ENCODE results near the gene DBF4B.

Gene DBF4B

DNA sequence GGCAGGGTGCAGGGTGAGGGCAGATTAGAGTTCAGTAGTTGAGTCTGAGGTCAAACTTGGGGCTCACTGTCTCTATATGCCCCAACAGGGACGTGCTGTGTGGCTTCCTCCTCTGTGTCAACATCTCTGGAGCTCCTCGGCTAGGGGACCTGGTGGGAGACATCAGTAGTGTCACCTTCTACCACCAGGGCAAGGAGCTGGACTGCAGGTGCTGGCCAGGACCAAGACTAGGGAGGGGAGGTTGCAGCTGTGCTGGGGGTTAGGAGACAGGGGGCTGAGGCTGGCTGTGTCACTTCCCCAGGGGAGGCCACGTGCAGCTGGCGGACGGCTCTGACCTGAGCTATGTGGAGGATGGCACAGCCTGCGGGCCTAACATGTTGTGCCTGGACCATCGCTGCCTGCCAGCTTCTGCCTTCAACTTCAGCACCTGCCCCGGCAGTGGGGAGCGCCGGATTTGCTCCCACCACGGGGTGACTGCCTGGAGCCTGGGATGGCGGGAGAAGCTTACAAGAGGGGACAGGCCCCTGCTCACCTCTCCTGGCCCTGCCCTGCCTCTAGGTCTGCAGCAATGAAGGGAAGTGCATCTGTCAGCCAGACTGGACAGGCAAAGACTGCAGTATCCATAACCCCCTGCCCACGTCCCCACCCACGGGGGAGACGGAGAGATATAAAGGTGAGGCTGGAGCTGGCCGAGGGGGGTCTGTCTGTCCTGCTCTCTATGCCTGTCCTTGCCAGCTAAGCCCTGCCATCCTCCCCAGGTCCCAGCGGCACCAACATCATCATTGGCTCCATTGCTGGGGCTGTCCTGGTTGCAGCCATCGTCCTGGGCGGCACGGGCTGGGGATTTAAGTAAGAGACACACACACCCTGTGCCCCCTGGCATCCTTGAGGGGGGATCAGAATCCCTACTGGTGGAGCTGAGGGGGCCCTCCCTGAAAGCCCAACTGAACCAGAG is 69.2 kb downstream of the DBF4B start:
- no peak for DNase-seq (ENCODE audit: low spot score)

DNA sequence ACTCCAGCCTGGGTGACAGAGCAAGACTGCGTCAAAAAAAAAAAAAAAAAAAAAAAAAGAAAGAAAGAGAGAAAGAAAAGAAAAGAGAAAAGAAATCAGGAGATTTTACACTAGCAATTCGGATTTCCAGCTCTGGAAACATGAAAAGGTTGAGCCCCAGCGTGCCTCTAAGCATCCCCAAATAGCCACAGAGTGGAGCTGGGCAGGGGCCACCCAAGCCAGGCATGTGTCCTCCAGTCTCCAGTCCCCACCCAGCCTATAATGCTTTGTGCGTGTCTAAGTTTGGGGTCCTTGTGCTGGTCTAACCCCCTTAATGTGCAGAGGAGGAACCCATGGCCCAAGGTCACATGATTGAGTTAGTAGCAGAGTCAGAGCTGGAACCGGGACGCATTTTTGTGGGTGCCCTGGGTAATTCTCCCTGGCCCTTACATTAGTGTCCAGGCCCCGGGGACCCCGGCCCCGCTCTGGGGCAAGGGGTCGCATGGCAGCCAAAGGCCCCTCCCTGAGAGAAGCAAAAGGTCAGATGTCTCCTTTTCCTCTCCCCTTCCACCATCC is 70.3 kb downstream of the DBF4B start:
- no peak for DNase-seq (ENCODE audit: low spot score)

DNA sequence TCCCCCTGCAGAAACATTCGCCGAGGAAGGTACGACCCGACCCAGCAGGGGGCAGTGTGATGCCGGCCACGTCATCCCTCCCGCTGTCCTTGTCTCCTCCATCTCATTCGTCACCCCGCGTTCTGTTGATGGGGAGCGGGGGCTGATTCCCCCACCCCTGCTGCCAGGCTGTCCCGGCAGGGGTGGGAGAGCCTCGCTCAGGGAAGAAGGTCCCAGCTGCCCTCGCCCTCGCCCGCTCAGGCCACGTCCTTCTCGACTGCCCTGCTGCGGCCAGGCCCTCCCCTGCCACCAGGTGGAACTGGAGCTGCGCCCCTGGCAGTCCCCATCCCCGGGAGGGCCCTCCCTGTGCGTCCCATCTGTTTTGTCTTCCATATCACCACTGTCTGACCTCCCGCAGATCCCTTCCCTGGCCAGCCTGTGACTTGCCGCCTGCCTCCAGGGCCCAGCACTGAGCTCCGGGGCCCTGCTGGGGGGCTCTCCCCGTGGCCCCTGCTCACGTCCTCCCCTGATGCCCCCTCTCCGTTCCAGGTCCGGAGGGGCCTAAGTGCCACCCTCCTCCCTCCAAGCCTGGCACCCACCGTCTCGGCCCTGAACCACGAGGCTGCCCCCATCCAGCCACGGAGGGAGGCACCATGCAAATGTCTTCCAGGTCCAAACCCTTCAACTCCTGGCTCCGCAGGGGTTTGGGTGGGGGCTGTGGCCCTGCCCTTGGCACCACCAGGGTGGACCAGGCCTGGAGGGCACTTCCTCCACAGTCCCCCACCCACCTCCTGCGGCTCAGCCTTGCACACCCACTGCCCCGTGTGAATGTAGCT is 71.0 kb downstream of the DBF4B start:
- DNase-seq (ENCODE audit: low spot score) = peak; percentile 94

DNA sequence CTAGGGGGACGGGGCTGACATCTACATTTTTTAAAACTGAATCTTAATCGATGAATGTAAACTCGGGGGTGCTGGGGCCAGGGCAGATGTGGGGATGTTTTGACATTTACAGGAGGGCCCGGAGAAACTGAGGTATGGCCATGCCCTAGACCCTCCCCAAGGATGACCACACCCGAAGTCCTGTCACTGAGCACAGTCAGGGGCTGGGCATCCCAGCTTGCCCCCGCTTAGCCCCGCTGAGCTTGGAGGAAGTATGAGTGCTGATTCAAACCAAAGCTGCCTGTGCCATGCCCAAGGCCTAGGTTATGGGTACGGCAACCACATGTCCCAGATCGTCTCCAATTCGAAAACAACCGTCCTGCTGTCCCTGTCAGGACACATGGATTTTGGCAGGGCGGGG is 71.7 kb downstream of the DBF4B start:
- no peak for DNase-seq (ENCODE audit: low spot score)

DNA sequence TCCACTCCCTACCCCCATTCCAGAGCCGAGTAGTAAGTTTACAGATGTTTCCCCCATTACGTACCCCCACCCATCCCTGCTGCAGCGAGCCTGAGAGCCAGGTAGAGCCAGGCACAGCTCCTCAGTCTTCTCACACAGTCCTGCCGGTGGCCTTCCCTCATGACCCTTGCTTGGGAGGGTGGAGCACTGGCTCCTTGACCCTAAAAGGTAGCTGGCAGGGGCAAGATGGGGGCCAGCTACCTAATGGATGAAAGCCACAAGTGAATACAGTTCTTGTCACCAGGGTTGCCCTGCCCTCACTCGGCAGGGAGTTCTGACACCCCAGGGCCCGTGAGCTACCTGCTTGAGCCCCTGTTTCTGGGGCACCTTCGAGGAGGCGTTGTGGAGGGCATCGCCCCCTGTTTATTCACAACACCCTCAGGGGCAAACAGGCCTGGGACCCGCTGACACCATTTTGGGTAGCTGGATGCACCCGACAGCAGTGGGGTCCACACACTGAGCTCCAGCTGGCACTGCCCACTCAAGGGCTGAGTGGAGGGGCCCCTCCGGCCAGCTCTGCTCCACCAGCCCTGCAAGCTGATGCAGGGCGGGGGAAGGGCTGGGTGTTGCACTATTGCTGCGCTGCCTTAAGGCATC is 72.5 kb downstream of the DBF4B start:
- no peak for DNase-seq (ENCODE audit: low spot score)

DNA sequence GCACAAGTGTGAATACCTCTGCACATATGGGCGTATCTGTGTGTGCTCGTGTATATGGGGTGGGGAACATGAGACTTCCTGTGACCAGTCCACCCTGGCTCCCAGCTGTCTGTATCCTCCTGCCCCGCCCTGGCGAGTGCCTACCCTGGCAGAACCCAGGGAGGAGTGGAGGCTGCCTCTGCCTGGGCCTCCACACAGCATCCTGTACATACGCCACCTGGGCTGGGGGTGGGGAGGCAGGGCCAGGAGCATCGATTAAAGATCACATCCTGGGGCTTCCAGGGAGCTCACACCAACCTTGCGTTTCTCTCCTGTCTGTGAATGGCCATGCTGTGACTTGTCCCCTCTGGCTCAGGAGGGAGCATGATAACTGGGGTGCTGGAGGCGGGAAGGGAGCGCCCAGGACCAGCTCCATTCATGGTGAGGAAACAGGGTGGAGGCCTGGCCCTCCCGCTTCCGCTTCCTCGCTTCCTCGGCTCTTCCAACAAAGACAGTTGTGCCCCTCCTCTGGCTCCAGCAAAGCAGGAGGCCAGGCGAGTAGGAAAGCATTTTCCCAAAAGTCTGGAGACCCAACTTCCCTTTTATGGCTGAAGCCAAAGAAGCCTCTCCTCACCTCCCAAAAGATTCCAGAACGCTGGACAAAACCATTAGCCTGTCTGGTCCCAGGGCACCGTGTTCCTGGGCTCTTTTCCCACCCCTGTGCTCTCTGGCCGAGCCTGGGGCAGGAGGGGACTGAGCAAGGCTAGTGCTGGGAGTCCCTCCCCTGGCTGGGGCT is 73.3 kb downstream of the DBF4B start:
- DNase-seq (ENCODE audit: low spot score) = no peak

DNA sequence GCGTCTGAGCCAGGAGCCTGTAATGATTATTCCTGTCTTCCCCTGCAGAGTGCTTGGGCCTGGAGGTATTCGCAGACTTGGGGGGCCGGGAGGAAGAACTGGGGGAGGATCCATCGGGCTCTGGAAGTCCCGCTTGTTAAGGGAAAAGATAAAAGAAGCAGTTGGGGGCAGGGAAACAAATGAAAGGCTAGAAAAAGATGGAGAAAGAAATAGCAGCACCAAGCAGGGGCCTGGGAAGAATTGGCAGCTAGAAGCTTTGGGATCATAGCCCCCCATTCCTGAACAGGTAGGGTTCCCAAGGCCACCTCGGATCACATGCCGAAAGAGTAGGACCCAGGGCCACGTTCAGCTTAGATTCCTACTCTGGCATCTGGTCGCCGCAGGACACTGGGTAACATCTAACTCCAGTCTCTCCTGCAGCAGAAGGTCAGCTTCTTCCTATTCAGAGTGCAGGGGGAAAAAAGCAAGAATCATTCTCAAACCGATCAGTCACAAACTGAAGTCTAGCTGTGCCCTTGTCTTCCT is 73.9 kb downstream of the DBF4B start:
- DNase-seq (ENCODE audit: low spot score) = no peak

DNA sequence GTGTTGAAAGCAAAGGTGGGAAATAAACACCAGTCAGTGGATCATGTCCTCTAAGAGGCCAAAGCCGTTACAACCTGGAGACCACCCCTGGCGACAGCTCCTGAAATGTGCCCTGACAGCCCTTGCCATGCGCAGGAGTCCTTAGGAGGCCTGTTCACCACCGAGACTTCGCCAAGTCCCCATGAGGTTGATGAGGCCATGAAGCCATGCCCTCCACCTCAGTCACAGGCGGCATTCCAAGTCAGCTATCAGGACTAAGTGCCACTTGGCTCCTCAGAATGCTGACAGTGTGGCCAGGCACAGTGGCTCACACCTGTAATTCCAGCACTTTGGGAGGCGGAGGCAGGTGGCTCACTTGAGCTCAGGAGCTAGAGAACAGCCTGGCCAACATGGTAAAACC is 77.5 kb downstream of the DBF4B start:
- DNase-seq (ENCODE audit: low spot score) = no peak

DNA sequence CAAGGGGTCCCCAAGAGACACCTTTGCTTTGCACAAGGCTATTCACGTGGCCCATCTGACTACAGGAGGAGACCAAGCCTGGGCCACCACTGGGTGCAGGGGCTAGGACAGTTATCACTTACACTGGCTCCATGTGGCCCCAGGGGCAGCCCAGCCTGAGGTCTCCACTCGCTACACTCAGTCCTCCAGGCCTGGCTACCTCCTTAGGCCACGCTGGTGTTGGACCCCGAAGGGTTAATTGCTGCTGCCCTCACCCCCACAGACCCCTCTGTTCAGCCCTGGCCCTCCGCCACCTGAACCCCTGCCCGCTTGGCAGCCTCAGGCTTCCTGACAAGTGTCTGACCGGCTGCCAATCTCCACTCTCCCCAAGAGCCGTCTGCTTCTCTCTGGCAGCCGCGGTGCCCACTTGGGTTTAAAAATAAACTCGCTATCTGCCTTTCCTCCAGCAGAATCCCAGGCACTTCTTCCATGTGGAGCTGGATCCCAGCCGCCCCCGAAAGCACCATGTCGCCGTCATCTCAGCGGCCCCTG is 78.2 kb downstream of the DBF4B start:
- DNase-seq (ENCODE audit: low spot score) = no peak

DNA sequence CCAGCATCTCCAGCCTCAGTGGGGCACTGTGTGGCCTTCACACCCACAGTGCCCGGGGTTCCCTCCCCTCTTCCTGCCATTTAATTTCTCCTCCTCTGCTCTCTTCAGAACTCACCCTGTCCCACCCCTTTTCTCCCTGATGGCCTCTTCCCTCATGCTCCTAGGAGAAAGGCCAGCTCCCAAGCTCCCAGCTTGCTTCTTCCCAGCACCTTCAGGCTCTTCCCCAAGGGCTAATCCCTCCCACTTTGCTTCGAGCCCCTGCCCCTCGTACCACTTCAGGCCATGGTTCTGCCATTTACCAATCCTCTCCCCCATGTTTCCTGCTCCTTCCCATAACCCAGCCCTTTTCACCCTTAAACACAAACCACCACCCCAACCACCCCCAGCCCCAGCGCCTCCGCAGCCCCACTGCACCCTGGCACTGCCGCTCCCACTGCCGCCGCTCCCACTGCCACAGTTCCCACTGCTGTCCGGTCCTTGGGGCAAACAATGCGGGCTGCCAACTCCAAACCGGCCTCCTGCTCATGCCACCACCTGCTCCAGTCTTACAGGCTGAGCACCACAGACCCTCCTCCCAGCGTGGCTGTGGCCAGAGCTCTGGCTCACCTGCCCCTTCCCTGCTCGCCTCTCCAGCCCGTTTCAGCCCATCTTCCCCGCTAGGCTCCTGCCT is 78.9 kb downstream of the DBF4B start:
- DNase-seq (ENCODE audit: low spot score) = no peak

DNA sequence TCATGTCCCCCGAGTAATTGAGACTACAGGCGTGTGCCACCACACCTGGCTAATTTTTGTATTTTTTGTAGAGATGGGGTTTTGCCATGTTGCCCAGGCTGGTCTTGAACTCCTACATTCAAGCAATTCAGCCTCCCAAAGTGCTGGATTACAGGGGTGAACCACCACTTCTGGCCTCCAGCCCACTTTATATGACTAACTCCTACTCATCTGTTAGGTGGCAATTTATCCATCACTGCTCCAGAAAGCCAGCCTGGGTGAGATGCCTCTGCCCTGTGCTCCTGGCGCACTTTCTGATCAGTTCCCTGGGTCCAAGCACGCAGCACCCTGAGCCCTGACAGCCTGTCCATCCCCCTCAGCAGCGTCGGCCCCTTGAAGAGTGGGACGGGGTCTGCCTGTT is 79.7 kb downstream of the DBF4B start:
- DNase-seq (ENCODE audit: low spot score) = no peak

DNA sequence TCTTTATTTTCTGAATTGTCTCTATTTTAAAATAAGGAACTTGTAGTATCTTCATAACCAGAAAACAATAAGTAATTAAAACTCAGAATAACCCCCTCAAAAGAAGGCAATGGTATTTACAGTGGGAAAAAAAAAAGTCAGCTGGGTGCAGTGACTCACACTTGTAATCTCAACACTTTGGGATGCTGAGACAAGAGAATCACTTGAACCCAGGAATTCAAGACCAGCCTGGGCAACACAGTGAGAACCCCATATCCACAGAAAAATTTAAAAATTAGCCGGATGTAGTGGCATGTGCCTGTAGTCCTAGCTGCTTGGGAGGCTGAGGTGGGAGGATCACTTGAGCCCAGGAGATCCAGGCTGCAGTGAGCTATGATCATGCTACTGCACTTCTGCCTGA is 83.8 kb downstream of the DBF4B start:
- DNase-seq (ENCODE audit: low spot score) = no peak

DNA sequence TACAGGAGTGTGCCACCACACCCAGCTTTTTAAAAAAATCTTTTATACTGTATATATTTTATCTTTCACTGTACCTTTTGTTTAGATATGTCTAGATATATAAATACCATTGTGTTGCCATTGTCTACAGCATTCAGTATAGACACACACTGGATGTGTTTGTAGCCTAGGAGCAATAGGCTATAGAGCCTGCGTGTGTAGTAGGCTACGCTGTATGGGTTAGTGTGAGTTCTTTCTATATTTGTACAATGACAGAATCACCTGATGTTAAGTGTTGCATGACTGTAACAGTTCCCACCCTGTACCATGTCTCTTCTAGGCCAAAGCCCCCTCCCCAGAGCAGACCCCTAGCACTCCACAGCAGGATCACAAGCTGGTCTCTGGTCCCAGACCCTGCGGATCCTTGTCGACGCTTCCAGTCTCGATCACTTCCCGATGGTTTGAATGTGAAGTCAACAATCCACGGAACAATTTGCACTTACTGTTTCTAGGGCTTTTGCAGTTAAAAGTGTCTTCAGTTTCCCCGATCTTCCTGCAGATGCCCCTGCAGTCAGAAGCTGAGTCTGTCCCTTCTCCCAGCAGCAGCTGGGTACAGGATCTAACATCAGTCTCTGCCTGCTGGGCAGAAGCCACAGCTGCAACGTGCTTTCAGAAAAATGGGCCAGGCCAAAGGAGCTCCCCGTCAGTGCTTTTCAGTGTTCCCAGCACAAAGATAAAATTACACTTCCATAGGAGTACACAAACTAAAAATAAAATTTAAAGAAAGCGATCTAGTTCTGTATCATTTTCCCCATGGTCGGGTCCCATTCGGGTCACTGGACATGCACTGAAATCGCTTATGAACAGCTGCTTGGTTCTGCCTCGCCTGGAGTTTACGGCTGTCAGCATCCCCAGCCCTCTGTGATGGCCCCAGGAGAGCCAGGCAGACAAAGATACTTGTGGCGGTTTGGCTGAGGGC is 85.7 kb downstream of the DBF4B start:
- DNase-seq (ENCODE audit: low spot score) = peak; percentile 13

DNA sequence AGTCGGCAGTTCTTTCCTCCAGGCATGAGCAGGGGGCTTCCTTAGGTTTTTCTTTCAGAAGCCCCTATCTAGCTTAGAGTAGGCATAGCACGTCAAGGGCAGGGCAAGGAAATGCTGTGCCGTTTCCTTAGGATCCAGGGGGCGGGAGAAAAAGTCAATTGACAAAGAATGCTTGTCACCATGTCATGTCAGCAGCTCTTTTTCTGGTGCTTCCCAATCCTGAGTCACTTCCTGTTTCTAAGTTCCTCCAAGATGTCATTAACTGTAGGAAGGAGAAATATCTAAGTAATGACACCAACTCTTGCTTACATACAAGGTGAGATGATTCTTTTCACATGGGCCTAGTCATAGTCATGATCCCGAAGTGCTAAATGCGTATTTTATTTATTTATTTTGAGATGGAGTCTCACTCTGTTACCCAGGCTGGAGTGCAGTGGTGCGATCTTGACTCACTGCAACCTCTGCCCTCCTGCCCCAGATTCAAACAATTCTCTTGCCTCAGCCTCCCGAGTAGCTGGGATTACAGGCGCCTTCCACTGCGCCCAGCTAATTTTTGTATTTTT is 86.5 kb downstream of the DBF4B start:
- DNase-seq (ENCODE audit: low spot score) = peak; percentile 73

DNA sequence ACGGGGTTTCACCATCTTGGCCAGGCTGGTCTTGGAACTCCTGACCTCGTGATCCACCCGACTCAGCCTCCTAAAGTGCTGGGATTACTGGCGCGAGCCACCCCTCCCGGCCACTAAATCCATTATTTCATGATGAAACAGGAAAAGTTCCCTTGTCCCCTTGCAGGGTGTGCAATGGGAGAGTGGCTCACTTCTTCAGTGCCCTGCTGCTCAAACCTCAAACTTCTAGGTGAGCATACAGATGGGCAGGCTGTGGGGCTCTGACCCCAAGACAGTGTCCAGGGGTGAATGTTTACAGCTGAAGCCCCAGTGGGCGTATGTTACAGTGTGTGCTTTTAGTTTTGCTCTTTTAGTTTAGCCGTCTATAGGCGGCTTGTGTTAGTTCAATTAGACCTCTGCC is 87.0 kb downstream of the DBF4B start:
- no peak for DNase-seq (ENCODE audit: low spot score)

DNA sequence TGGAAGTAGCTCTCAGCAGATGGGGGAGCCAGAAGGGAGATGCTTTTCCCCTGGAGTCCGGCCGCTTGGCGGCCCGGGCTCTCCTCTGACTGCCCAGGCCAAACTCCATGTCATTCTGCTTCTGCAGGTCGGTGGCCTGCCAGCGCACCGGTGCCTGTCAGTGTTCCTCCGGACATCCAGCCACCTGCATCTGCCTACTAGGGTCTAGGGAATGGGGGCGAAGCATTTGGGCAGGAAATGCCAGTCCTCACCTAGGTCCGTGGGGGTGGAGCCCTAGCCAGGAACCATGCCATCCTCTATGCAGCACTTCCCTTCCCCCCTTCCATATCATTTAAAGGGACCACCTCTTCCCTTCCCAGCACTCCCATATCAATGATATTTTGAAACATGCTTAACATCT is 87.5 kb downstream of the DBF4B start:
- DNase-seq (ENCODE audit: low spot score) = no peak

DNA sequence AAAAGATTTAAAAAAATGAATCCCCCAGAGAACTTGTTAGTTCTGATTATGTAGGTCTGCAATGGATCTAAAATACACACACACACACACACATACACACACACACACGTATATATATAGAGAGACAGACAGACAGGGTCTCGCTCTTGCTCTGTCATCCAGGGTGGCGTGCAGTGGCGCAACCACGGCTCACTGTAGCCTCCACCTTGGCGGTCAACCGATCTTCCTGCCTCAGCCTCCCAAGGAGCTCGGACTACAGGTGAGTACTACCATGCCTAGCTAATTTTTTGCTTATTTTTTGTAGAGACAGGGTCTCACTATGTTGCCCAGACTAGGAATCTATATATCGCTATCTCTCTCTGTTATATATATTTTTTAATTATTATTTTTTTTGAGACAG is 88.3 kb downstream of the DBF4B start:
- no peak for DNase-seq (ENCODE audit: low spot score)

DNA sequence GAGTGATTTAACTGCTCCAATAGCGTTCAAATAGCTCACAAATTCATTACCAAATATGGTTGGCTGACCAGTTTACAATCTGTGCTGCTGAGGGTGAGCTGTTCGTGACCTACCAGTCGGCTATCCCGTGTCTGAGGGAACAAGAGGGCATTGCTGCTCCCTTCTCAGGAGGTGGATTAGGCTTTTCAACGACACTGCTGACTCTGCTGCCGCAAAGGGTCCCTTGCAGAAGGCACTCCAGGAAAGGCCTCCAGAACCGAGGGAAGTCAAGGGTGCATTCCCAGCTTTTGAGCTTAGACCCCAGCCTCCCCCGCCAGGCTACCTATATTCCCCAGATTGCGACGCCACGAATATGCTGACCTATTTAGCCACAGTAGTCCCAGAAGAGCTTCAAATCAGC is 89.3 kb downstream of the DBF4B start:
- peak; percentile 69 for DNase-seq (ENCODE audit: low spot score)

DNA sequence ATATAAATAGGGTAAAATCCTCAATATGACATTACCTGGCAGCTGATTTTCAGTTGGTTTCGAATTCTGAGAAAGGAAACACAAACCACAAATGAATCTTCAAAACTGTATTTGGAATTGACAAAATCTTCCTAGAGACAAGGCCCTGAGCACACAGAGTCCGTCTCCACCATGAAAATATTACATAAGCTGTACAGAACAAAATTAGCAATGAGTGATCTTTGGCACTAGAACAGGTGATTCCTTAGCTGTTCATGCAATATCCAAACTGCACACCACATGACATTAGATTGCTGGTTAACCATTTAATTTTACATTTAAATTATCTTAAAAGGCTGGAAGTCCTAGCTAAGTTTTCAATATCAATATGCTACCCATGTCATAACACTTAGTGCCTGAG is 89.9 kb downstream of the DBF4B start:
- DNase-seq (ENCODE audit: low spot score) = no peak

Data from hepatic stellate cell (primary cell).